GM19023 (cell line): ENCODE results near the gene GAS2.
A peak's percentile ranks its signal among the peaks of the same experiment; 100 is the strongest.

Source experiments
- ATAC-seq: cut with Tn5 transposase; IDR thresholded peaks from one replicate; pipeline ENCODE4 v1.9.1; 2021; ENCODE audit warnings: mild to moderate bottlenecking, moderate library complexity; ENCODE audit not compliant: unreplicated experiment

GAS2 gene

DNA sequence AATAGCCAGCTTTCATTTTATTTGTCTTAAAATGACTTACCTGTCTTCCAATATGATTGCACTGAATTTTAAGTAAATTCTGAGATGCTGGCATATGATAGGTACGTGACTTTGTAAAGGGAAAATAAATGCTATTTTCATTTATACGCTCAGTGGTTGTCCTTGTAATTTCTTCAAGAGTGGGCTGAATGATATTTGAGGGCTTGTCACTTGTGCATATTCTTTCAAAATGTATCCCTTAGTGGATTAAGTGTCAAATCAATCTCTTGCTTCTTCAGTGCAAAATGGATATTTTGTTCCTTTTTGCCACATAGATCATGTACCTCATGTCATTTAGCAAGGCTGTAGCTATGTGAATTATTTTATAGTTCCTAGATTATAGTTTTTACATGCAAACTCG lies 56.9 kb downstream of the GAS2 start:
- no peak for ATAC-seq

DNA sequence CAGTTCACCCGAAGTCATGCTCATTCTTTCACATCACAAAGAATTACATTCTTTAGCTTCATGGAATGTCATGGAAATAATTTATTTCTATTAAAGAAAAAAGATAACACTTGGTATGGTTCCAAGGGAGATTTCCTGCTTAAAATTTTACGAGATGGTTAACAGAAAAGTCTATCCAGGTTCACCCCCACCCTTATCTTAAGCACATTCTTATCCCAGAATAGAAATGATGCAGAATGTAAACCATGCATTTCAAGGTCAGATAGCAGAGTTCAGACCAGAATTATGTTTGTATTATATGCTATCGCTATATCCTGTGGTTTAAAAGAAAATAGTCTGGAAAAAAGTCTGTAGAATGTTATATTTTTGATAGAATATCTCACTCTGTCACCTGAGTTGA lies 58.7 kb downstream of the GAS2 start:
- no peak for ATAC-seq

DNA sequence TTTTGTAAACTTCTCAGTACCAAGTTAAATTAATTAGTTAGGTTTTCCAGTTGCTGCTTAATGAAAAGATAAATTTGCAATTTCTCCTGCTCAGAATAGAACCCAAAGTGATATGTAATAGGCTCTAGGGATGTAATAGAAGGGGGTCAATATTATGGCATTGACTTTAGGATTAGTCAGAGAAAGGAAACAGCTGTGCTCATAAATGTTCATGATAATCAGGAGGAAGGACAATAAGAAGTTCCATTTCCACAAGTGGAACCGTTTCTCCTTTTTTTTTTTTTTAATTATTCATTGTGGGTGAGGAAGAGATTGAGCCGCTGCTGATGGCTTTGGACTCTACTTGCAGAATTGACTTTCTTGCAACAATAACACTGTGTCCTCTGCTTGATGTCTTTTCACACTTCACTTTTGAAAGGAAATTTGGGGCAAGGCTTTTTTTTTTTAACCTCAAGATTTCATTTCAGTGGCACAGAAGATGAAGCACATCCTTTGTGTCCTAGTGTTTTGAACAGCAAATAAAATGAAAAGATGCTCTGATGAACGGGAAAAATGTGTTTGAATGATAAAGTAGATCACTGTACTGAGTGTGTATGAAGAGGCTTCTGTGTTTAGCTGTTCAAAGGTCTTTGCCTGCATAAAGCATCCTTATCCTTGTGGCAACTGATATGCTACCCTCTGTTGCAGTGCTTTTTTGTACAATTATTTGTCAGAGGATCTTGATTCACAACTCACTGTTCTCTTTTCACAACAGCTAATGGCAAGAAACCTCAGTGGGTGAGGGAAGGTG lies 62.4 kb downstream of the GAS2 start:
- ATAC-seq: no peak

DNA sequence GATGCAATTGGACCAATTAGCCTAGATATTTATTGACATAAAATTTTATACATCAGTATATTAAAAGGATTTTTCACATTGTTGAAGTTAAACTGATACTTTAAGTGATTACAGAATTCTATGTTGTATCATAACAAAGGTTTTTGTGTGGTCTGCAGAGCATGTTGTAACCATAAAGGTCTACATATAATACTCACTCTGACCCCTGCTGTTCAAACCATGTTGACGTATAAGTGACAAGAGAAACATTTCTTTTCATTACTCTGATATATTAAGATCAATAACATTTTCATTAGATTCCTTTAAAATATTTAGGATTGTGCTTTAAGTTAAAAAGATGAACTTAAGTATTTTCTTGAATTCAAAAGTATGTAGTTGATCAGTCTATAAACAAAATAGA lies 63.9 kb downstream of the GAS2 start:
- no peak for ATAC-seq

DNA sequence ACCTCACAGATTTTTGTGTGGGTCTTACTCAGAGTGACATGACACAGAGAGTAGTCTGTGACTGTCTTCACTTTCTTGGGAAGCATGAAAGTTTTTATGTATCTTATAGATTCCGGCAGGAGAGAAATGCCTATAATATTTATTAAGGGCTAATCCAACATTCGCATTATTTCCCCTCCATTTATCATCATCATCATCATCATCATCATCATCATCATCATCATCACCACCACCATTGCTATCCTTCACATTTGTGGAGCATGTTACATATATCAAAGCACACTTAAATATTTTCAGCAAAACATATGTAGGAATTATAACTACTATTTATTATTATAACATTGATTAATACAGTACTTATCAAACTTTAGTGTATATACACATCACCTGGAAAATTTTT lies 66.2 kb downstream of the GAS2 start:
- ATAC-seq: no peak

GRCh38 chr11:22733475-22734248 lies 67.3 kb downstream of the GAS2 start:
- ATAC-seq: no peak

GRCh38 chr11:22734628-22735345 lies 68.4 kb downstream of the GAS2 start:
- ATAC-seq: no peak

- ATAC-seq: no peak
Observed at GRCh38 chr11:22742157-22742613, 75.8 kb downstream of the GAS2 start.

- ATAC-seq: no peak
Observed at GRCh38 chr11:22749536-22749935, 83.1 kb downstream of the GAS2 start.

DNA sequence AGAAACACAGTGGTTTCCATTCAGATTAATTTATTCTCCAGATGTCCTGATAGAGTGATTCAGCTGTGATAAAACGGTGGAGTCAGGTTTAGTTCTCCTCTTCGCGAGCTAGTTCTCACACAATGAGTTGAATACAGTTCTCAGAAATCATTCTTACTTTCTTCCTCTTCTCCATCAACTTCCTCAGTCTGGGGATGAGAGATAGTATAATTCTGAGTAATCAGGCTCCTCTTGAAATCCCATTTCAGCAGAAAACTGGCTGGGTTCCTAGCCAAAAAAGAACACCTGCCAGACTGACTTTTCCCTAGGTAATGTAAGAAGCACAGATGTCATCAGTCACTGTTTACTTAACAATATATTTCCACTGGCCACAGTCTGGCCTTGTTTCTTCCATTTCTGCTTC lies 86.5 kb downstream of the GAS2 start:
- no peak for ATAC-seq

DNA sequence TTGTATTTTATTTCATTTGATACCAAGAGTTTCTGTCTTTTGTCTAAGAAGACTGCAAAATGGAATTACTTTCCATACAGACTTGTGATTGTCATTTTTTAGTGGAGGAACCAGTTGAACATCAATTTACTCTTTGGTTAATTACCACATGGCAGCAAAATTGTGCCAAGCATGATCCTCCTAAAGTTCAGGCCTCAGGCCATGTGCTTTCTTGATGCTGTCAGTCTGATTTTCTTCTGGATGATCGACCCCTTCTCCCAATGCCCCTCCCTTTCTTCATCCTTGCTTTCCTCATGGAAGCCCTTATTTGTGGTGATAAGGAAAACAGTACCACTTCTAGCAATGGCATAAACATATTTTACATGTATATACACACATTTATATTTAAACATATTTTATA lies 87.0 kb downstream of the GAS2 start:
- ATAC-seq: no peak

GRCh38 chr11:22761066-22761465 lies 94.7 kb downstream of the GAS2 start:
- ATAC-seq: no peak

DNA sequence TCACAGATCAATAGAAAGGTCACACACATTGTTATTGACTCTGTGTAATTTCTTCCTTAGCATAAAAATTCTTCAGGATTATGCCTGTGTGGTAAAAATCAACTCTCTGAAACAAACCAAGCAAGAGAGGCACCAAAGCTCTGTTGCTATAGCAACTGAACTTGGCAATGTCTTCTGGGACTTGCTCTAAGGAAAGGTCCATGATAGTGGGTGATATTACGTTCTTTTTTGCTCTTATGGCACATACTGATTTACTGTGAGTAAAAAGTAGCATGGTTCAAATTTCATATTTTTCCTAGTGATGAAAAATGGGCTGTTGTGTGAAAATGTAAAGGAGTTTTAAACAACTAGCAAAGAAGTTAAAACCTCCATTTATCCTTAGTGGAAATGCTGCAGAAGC lies 96.8 kb downstream of the GAS2 start:
- ATAC-seq: no peak

DNA sequence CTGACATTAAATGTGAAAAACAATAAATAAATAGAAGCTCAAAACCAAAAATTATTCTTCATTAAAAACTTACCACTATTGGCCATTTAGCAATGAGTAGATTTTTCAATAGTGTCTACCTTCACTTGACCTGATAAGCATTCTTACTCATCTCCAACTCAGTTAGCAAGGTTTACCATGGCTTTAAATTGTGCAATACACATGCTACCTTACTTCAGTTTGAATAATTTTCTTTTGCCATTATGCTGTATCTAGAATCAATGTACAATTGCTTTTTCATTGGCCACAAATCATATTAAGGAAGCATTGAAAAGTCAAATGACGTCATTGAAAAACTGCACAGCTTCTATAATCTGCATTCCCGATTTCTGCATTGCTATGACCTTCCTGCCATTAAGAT lies 98.3 kb downstream of the GAS2 start:
- no peak for ATAC-seq

DNA sequence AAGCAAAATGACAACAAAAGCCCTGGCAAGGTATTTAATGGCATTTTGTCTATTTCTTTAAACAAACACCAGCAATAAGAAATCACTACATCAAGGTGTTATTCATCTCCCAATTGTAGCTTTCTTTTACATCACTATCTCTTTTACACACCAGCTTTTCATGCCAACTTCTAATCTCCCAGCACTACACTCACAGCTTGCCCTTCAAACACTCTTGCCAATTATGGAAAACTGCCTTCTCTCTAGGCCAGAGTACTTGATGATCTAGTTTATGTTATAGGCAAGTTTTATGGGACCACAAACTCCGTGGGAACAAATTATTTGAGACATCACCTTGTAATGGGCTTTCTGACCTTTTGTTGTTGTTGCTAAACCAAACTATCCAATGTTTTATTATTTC lies 101.9 kb downstream of the GAS2 start:
- ATAC-seq: no peak

DNA sequence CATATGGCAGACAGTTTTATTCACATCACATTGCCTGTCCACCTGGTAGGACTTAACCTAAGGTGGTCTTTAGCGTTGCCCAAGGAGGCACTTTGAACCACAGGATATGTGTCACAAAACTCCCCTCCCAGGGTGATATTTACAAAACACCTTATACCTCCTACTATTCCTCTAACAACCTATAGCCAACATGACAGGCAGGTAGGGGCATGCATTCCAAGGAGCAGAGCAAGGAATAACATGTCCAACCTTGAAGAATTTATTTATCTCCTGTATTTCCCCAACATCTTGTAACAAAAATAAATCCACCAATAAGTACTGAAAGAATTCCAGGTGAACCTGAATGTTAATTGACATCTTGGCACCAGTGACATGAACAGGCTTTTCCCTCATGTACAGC lies 102.7 kb downstream of the GAS2 start:
- no peak for ATAC-seq

DNA sequence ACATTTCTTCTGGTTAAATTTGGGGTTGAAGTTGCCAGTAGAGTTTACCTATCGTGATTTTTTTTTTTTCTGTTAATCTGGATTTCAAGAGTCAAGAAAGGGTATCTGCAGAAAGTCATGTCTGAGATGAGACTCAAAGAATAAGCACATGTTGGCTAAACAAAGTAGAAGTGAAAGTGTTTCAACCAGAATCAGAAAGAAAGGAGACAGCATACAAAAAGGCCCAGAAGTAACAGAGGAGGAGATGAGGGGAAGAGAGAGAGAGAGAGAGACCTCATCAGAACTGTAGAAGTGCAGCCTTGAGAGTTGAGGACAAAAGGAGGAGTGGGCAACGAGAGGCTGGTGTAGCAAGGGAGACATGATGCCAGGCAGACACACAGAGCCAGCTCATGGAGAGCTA lies 108.3 kb downstream of the GAS2 start:
- peak; percentile 62 for ATAC-seq

- ATAC-seq: peak; percentile 18
Observed at GRCh38 chr11:22775248-22775647, 108.8 kb downstream of the GAS2 start.

GRCh38 chr11:22778642-22779041 lies 112.2 kb downstream of the GAS2 start:
- ATAC-seq: no peak

DNA sequence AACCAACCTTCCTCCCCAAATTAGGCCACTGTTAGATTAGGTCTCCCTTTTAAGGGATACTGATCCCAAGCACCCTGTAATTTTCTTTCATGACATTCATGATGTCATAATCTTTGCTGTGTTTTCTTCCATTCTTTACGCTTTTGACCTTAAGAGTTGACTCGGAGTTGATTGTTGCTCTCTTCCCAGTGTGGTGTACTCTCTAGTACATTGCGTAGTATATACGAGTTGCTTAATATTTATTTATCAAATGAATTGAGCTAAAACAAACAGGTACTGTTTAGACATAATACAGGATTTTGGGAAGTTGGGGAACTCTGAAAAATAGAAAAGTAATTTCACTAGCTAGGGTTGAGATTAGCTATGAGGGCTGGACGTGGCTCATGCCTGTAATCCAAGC lies 113.4 kb downstream of the GAS2 start:
- ATAC-seq: no peak

- ATAC-seq: peak; percentile 78
Observed at GRCh38 chr11:22780952-22781593, 114.7 kb downstream of the GAS2 start.
